Fibroblast of skin of left quadriceps (primary cell): ENCODE measurements around the gene PKP4.
A peak's percentile ranks its signal among the peaks of the same experiment; 100 is the strongest.

Experiments used
- DNase-seq, 2 experiments: peaks; one replicate each; pipeline ENCODE4 v3.0.0-alpha.2; 2013; ENCODE audit warnings: low read depth in 2 of 2

Gene PKP4

GRCh38 chr2:158496986-158497385 lies 40.2 kb downstream of the PKP4 start:
- no peak for DNase-seq

GRCh38 chr2:158497486-158497885 lies 40.7 kb downstream of the PKP4 start:
- DNase-seq = no peak

GRCh38 chr2:158498043-158498748 lies 41.4 kb downstream of the PKP4 start:
- DNase-seq = no peak

GRCh38 chr2:158498749-158499136 lies 42.0 kb downstream of the PKP4 start:
- no peak for DNase-seq

GRCh38 chr2:158499383-158499782 lies 42.6 kb downstream of the PKP4 start:
- DNase-seq = no peak

GRCh38 chr2:158500333-158500732 lies 43.6 kb downstream of the PKP4 start:
- DNase-seq = no peak

GRCh38 chr2:158501301-158501700 lies 44.5 kb downstream of the PKP4 start:
- no peak for DNase-seq

- DNase-seq = peak; percentile 98
Observed at GRCh38 chr2:158502974-158503373, 46.2 kb downstream of the PKP4 start.

GRCh38 chr2:158504088-158504487 lies 47.3 kb downstream of the PKP4 start:
- DNase-seq = no peak

GRCh38 chr2:158505448-158505934 lies 48.7 kb downstream of the PKP4 start:
- no peak for DNase-seq

GRCh38 chr2:158507141-158507540 lies 50.4 kb downstream of the PKP4 start:
- DNase-seq = no peak

- no peak for DNase-seq
Observed at GRCh38 chr2:158507679-158508078, 50.9 kb downstream of the PKP4 start.

GRCh38 chr2:158509928-158510797 lies 53.4 kb downstream of the PKP4 start:
- DNase-seq = peak in 1 of 2 experiments; percentile 58

GRCh38 chr2:158510887-158511286 lies 54.1 kb downstream of the PKP4 start:
- DNase-seq = no peak

GRCh38 chr2:158511706-158512105 lies 55.0 kb downstream of the PKP4 start:
- no peak for DNase-seq

GRCh38 chr2:158512323-158512722 lies 55.6 kb downstream of the PKP4 start:
- DNase-seq = no peak

- DNase-seq = no peak
Observed at GRCh38 chr2:158513841-158514240, 57.1 kb downstream of the PKP4 start.

GRCh38 chr2:158518084-158518483 lies 61.3 kb downstream of the PKP4 start:
- peak in 1 of 2 experiments; percentile 11 for DNase-seq

- no peak for DNase-seq
Observed at GRCh38 chr2:158519481-158519880, 62.7 kb downstream of the PKP4 start.

- DNase-seq = peak; percentile 44 to 48
Observed at GRCh38 chr2:158529379-158530259, 72.9 kb downstream of the PKP4 start.

- no peak for DNase-seq
Observed at GRCh38 chr2:158530829-158531228, 74.1 kb downstream of the PKP4 start.

GRCh38 chr2:158533009-158533408 lies 76.3 kb downstream of the PKP4 start:
- DNase-seq = no peak
